ENCODE data around the gene FAM185A.

- no peak for TF ChIP-seq CHD2 (IDR thresholded peaks at IDR 0.05; ENCODE audit: low read length)
- TF ChIP-seq EP300 (IDR thresholded peaks at IDR 0.05; ENCODE audit: borderline replicate concordance in 1 of 2, low read depth in 2 of 2, low read length in 2 of 2) = no peak
- no peak for TF ChIP-seq SP2 (IDR thresholded peaks at IDR 0.05; ENCODE audit: low read length)
- TF ChIP-seq TAF1 (IDR thresholded peaks at IDR 0.05; ENCODE audit: low read depth, low read length) = no peak
These were observed 96.5 kb downstream of the FAM185A start for GRCh38 chr7:102845346-102845745.

All from H1 (cell line).